Measurements from ENCODE around the gene OR8A1. TPM values are rescaled to one million over a fixed set of nuclear protein-coding genes. Genes with fewer than 3 reads are reported as not detected.

The OR8A1 gene
- total RNA-seq, 1 experiment from 2014 or later, result not detected

DNA sequence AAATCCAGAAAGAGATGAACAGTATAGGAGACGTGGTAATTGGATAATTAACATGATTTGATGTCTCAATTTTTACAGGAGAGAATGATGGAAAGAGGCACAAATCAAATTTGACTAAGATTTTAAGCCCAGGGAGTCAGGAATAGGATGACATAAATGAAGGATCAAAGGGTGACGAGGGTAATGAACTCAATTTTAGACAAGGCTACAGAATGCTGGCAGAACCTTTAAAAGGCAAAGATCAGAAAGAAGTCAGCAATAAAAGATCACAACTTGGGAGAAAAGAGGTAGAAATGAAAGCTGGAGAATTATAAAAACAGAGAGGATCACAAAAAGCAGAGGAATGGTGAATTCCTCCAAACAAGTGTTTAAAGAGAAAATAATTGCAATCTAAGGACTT, 13.0 kb upstream of the OR8A1 start:
- no peak overlapping the region for H2AFZ ChIP-seq (ENCODE audit: low read length)
- no peak for DNase-seq
- H3K27me3 Mint-ChIP-seq (ENCODE audit: low read depth), result peaks cover 14% of the 10 kb centered on the region
- H4K91ac ChIP-seq (ENCODE audit: insufficient read length, low read depth, low read length), result no peak overlapping the region
- H3K4me2 ChIP-seq (ENCODE audit: insufficient read depth, insufficient read length, low read length), result no peak overlapping the region
- no peaks in the 10 kb centered on the region for H3K23me2 ChIP-seq (ENCODE audit: insufficient read length, low read depth, low read length, poor library complexity, severe bottlenecking)
- no peak overlapping the region for H3K18ac ChIP-seq (ENCODE audit: insufficient read length, low read depth, low read length)
- H3K9me3 Mint-ChIP-seq, result peaks cover 0 to 4% of the 10 kb centered on the region in 2 experiments; a peak in 2 of 5 replicates
- H2BK20ac ChIP-seq (ENCODE audit: low read depth, low read length, poor library complexity, severe bottlenecking), result no peak overlapping the region
- H2BK15ac ChIP-seq (ENCODE audit: low read depth, low read length), result no peak overlapping the region
- no peak overlapping the region for H3K23ac ChIP-seq (ENCODE audit: insufficient read length, low read depth, low read length)
- no peaks in the 10 kb centered on the region for H3K4me1 ChIP-seq (ENCODE audit: insufficient read depth, low read length)
- H3K79me2 ChIP-seq (ENCODE audit: insufficient read depth, low read length), result no peaks in the 10 kb centered on the region
- no peak overlapping the region for H3K9ac ChIP-seq (ENCODE audit: extremely low read depth, insufficient read length, low read length)
- H3K4me1 Mint-ChIP-seq, result no peaks in the 10 kb centered on the region
- H2BK12ac ChIP-seq (ENCODE audit: insufficient read length, low read depth, low read length), result no peak overlapping the region
- H4K5ac ChIP-seq (ENCODE audit: insufficient read length, low read depth, low read length), result no peak overlapping the region
- no peak overlapping the region for H3K56ac ChIP-seq (ENCODE audit: insufficient read length, low read depth, low read length)
- H2AK5ac ChIP-seq (ENCODE audit: insufficient read length, low read length), result no peak overlapping the region
- no CpG with 5 or more reads among the region's 2 CpGs for WGBS (ENCODE audit: extremely low coverage, insufficient read length, low lambda C conversion rate)
- no peak overlapping the region for H3T11ph ChIP-seq (ENCODE audit: low read length)
- H3K27me3 ChIP-seq (ENCODE audit: insufficient read depth, low read length), result no peaks in the 10 kb centered on the region
- no peak overlapping the region for H4K8ac ChIP-seq (replicated peaks; ENCODE audit: insufficient read length, low read depth, low read length)
- no peaks in the 10 kb centered on the region for H3K9me3 ChIP-seq (ENCODE audit: control insufficient read depth, low read depth, low read length)
- H2BK120ac ChIP-seq (ENCODE audit: low read depth, low read length, poor library complexity, severe bottlenecking), result no peak overlapping the region
- no peak overlapping the region for H3K4ac ChIP-seq (ENCODE audit: low read depth, low read length)
- H4K20me1 ChIP-seq (ENCODE audit: control insufficient read depth, insufficient read depth, insufficient read length), result no peaks in the 10 kb centered on the region
- no peaks in the 10 kb centered on the region for H3K79me1 ChIP-seq (ENCODE audit: insufficient read depth, low read depth, low read length, poor library complexity, severe bottlenecking)
- no peak overlapping the region for H3K4me3 Mint-ChIP-seq
- H3K27ac Mint-ChIP-seq, result no peak overlapping the region
- no peak overlapping the region for H3K27ac ChIP-seq (ENCODE audit: insufficient read length, low read depth, low read length)
- H3K36me3 Mint-ChIP-seq (ENCODE audit: insufficient read depth in 1 of 3, low read depth in 3 of 3), result no peaks in the 10 kb centered on the region
- TF ChIP-seq, protein P1, sequence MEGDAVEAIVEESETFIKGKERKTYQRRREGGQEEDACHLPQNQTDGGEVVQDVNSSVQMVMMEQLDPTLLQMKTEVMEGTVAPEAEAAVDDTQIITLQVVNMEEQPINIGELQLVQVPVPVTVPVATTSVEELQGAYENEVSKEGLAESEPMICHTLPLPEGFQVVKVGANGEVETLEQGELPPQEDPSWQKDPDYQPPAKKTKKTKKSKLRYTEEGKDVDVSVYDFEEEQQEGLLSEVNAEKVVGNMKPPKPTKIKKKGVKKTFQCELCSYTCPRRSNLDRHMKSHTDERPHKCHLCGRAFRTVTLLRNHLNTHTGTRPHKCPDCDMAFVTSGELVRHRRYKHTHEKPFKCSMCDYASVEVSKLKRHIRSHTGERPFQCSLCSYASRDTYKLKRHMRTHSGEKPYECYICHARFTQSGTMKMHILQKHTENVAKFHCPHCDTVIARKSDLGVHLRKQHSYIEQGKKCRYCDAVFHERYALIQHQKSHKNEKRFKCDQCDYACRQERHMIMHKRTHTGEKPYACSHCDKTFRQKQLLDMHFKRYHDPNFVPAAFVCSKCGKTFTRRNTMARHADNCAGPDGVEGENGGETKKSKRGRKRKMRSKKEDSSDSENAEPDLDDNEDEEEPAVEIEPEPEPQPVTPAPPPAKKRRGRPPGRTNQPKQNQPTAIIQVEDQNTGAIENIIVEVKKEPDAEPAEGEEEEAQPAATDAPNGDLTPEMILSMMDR (conservative IDR thresholded peaks at IDR 0.05), result no peak
- H2BK5ac ChIP-seq (ENCODE audit: insufficient read length, low read length), result no peak overlapping the region
- no peak overlapping the region for H3K14ac ChIP-seq (ENCODE audit: insufficient read depth, low read length)

All from H9 (cell line).